GM12874 (cell line): Measurements from ENCODE around the gene UBASH3B.

Experiments
- CTCF ChIP-seq: IDR thresholded peaks from 2 replicates; pipeline ENCODE4 v1.5.1; 2011; ENCODE audit warnings: low read depth, mild to moderate bottlenecking, control low read depth, low read length, moderate library complexity; ENCODE audit not compliant: insufficient read depth

UBASH3B gene

DNA sequence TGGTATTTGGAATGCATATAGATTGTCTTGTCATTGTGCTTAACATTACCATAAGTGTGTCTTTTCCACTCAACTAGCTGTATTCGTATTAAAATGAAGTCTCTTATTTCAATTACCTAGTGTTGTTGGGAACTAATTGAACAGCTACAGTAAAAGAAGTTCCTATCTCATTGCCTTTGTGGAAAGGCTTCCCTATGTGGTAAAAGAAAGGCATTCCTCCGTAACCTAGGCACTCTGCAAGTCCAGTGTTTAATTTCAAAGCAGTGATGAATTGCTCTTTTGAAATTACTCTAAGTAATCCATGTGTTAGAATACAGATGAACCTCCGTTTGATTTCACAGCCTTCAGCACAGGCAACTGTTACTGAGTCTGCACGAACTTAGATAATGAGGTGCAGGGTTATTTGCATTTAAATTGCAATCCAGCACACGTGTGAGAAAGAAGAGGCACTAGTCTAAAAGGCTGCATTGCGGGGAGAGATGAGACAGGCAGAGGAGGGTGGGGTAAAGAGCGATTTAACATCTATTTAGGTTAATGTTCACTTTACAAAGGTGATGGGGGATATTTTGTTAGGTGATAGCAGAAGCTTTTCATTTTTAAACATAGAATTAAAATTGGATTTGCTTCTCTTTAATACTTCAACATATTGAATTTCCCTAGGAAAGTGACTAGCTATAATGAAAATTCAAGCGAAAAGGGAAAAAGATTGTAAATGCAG is 157.8 kb downstream of the UBASH3B start:
- TF ChIP-seq CTCF, result no peak

- no peak for TF ChIP-seq CTCF
Measured at GRCh38 chr11:122813894-122814270, 158.4 kb downstream of the UBASH3B start.

DNA sequence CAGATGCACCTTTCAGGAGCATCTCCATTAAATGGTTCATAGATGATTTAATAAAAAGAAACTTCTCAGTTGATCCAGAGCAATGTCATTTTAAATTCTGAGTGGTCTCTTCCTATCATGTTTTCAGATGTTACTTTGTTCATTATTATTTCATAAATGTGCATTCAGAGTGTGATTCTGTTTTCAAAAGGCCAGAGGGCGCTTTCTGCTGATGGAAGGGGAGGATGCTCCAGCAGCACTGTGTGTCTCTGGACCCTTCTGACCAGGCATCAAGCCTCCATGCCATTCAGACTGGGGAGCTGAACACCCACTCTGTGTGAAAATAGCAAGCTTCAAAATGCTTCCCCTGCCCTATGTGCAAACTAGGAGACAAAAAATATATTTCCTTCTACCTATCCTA is 158.9 kb downstream of the UBASH3B start:
- no peak for TF ChIP-seq CTCF

DNA sequence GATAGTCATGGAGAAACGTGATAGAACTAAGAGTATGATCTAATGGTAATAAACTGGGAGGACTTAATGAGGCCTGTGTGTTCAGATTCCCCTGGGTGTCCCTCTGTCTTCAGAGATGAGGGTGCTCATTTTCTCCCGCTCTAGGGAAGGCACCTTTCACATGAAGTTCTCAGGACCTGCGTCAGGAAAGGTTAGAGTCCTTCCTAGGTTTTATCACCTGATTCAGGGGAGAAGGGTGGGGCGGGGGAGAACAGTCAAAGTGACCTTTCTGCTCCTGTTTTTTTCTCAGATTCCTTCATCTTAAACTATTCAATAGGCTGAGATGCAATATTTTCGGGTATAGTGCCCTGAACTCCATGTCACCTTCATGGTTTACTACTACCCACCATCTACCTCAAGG is 160.4 kb downstream of the UBASH3B start:
- no peak for TF ChIP-seq CTCF

DNA sequence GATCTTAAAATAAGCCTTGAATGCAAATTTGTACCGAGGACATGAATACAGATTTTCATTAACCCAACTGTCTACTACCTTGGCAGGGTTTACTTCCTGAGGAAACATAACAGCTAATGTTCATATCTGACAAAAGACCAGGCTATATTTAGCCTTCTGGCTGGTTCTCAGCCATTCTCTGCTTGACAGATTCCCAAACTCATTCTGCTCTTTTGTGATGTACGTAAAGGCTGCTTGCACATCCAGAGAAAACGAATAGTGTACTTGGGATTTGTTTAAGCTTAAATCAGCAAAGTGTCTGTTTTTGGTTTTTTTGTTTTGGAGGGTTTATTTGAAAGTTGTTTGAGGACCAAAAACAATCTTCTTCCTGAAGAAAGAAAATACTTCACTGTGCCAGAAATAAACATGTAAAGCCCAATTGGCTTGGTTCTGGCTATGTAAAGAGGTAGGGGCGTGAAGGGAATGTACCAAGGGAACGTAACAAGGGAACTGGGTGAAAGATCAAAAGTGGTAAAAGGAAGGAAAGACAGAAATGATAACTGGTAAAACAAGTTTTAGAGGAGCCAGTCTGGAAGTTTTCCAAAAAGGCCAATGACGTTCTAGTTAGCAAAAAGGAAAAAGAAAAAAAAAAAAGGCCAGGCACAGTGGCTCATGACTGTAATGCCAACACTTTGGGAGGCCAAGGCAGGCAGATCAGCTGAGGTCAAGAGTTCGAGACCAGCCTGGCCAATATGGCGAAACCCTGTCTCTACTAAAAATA is 161.4 kb downstream of the UBASH3B start:
- TF ChIP-seq CTCF, result no peak

- no peak for TF ChIP-seq CTCF
Measured at GRCh38 chr11:122820158-122820557, 164.6 kb downstream of the UBASH3B start.

DNA sequence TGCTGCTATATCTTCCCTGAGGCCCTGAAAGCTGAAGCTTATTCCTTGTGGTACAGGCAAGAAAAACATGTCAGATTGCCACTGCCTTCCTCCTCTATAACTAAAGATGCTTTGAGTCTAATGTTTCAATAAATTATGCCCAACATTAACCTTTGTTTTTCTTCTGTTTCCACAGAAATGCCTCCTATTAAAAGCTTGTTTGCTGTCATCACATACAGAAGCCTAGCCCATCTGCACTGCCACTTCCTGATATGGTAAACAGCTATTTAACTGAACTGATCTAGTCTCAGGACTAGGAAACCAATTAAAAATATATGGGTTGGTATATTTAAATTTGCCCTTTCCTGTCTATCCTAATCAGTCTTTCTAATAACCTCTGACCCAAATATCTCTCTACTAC is 165.6 kb downstream of the UBASH3B start:
- TF ChIP-seq CTCF, result no peak
